HCT116 (cell line): Measurements from ENCODE around the gene ASCL5.

Experiments
- EZH2 ChIP-seq: fragments of 200-600 bp; sonication (generic); IDR thresholded peaks from 2 replicates; pipeline ENCODE4 v1.6.1; 2017; ENCODE audit warnings: antibody characterized with exemption, mixed run types
- POLR2A ChIP-seq: IDR thresholded peaks from 2 replicates; pipeline ENCODE4 v1.7.0; 2011; ENCODE audit warnings: borderline replicate concordance; ENCODE audit not compliant: insufficient read depth, insufficient read length; ENCODE audit errors: extremely low read depth
- POLR2AphosphoS5 ChIP-seq: IDR thresholded peaks from 2 replicates; pipeline ENCODE4 v1.6.1; 2011; ENCODE audit warnings: mild to moderate bottlenecking, low read depth, low read length, moderate library complexity
- SIN3A ChIP-seq: IDR thresholded peaks from 2 replicates; pipeline ENCODE4 v1.6.1; 2012; ENCODE audit warnings: low read depth
- SP1 ChIP-seq: IDR thresholded peaks from 2 replicates; pipeline ENCODE4 v1.6.1; 2012; ENCODE audit warnings: low read depth
- TCF7L2 ChIP-seq: IDR thresholded peaks from 2 replicates; pipeline ENCODE4 v1.7.0; 2011; ENCODE audit warnings: borderline replicate concordance, inconsistent platforms; ENCODE audit not compliant: insufficient read depth, insufficient read length; ENCODE audit errors: extremely low read depth
- YY1 ChIP-seq: IDR thresholded peaks from 2 replicates; pipeline ENCODE4 v1.6.1; 2011; ENCODE audit warnings: low read length, low read depth, moderate library complexity, mild to moderate bottlenecking; ENCODE audit not compliant: insufficient replicate concordance; ENCODE audit errors: extremely low read depth
- TF ChIP-seq, protein P1 (sequence below), 3 experiments: fragments of 200-600 bp in 1 of 3; sonication (generic) in 1 of 3; IDR thresholded peaks in 2 of 3; conservative IDR thresholded peaks in 1 of 3; 2 replicates each; pipeline ENCODE4 v1.5.1; 2012 to 2017; ENCODE audit warnings: low read depth in 2 of 3, low read length in 2 of 3, antibody characterized with exemption in 1 of 3, borderline replicate concordance in 1 of 3, control low read depth in 1 of 3, mild to moderate bottlenecking in 1 of 3, mixed read lengths in 1 of 3, mixed run types in 1 of 3, moderate library complexity in 1 of 3; ENCODE audit not compliant: insufficient read depth in 1 of 3
- TF ChIP-seq, protein P2 (sequence below): IDR thresholded peaks from 2 replicates; pipeline ENCODE4 v1.6.1; 2012; ENCODE audit warnings: low read depth
- TF ChIP-seq, protein P3 (sequence below): IDR thresholded peaks from 2 replicates; pipeline ENCODE4 v1.6.1; 2012
- TF ChIP-seq, protein P4 (sequence below): IDR thresholded peaks from 2 replicates; pipeline ENCODE4 v1.6.1; 2011; ENCODE audit warnings: mild to moderate bottlenecking, low read length, moderate library complexity; ENCODE audit not compliant: insufficient replicate concordance; ENCODE audit errors: extremely low read depth
- TF ChIP-seq, protein P5 (sequence below): IDR thresholded peaks from 2 replicates; pipeline ENCODE4 v1.6.1; 2012

DNA sequence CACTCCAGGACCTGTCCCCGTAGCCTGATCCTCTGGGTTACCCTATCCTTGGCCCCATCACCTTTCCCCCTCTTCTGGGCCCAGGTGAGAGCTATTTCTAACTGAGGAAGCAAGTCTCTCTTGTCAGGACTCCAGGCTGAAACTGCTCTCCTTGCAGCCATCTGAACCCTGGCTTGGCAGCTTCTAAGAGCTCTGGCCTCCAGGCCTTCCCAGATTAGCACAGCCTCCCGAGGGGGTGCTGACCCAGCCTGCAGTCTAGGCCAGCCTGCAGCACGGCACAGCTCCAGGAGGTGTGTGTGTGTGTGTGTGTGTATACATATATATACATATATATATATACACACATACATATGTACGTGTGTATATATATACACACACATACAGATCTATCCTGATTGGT is 32.2 kb downstream of the ASCL5 start:
- TF ChIP-seq EZH2 (no peak), SIN3A (no peak), POLR2A (no peak), POLR2AphosphoS5 (no peak), TCF7L2 (no peak), SP1 (no peak), YY1 (no peak)
- TF ChIP-seq, protein P1, sequence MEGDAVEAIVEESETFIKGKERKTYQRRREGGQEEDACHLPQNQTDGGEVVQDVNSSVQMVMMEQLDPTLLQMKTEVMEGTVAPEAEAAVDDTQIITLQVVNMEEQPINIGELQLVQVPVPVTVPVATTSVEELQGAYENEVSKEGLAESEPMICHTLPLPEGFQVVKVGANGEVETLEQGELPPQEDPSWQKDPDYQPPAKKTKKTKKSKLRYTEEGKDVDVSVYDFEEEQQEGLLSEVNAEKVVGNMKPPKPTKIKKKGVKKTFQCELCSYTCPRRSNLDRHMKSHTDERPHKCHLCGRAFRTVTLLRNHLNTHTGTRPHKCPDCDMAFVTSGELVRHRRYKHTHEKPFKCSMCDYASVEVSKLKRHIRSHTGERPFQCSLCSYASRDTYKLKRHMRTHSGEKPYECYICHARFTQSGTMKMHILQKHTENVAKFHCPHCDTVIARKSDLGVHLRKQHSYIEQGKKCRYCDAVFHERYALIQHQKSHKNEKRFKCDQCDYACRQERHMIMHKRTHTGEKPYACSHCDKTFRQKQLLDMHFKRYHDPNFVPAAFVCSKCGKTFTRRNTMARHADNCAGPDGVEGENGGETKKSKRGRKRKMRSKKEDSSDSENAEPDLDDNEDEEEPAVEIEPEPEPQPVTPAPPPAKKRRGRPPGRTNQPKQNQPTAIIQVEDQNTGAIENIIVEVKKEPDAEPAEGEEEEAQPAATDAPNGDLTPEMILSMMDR (IDR thresholded peaks at IDR 0.05 in 2 of 3, conservative IDR thresholded peaks at IDR 0.05 in 1 of 3; ENCODE audit: borderline replicate concordance in 1 of 3, insufficient read depth in 1 of 3, low read depth in 2 of 3, low read length in 2 of 3) = no peak
- TF ChIP-seq, protein P2, sequence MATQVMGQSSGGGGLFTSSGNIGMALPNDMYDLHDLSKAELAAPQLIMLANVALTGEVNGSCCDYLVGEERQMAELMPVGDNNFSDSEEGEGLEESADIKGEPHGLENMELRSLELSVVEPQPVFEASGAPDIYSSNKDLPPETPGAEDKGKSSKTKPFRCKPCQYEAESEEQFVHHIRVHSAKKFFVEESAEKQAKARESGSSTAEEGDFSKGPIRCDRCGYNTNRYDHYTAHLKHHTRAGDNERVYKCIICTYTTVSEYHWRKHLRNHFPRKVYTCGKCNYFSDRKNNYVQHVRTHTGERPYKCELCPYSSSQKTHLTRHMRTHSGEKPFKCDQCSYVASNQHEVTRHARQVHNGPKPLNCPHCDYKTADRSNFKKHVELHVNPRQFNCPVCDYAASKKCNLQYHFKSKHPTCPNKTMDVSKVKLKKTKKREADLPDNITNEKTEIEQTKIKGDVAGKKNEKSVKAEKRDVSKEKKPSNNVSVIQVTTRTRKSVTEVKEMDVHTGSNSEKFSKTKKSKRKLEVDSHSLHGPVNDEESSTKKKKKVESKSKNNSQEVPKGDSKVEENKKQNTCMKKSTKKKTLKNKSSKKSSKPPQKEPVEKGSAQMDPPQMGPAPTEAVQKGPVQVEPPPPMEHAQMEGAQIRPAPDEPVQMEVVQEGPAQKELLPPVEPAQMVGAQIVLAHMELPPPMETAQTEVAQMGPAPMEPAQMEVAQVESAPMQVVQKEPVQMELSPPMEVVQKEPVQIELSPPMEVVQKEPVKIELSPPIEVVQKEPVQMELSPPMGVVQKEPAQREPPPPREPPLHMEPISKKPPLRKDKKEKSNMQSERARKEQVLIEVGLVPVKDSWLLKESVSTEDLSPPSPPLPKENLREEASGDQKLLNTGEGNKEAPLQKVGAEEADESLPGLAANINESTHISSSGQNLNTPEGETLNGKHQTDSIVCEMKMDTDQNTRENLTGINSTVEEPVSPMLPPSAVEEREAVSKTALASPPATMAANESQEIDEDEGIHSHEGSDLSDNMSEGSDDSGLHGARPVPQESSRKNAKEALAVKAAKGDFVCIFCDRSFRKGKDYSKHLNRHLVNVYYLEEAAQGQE = no peak
- TF ChIP-seq, protein P3, sequence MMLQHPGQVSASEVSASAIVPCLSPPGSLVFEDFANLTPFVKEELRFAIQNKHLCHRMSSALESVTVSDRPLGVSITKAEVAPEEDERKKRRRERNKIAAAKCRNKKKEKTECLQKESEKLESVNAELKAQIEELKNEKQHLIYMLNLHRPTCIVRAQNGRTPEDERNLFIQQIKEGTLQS = no peak
- TF ChIP-seq, protein P4, sequence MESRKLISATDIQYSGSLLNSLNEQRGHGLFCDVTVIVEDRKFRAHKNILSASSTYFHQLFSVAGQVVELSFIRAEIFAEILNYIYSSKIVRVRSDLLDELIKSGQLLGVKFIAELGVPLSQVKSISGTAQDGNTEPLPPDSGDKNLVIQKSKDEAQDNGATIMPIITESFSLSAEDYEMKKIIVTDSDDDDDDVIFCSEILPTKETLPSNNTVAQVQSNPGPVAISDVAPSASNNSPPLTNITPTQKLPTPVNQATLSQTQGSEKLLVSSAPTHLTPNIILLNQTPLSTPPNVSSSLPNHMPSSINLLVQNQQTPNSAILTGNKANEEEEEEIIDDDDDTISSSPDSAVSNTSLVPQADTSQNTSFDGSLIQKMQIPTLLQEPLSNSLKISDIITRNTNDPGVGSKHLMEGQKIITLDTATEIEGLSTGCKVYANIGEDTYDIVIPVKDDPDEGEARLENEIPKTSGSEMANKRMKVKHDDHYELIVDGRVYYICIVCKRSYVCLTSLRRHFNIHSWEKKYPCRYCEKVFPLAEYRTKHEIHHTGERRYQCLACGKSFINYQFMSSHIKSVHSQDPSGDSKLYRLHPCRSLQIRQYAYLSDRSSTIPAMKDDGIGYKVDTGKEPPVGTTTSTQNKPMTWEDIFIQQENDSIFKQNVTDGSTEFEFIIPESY = no peak
- TF ChIP-seq, protein P5, sequence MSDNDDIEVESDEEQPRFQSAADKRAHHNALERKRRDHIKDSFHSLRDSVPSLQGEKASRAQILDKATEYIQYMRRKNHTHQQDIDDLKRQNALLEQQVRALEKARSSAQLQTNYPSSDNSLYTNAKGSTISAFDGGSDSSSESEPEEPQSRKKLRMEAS = no peak
